ENCODE results near the gene CA10. TPM values are rescaled to one million over a fixed set of nuclear protein-coding genes. Genes with fewer than 3 reads are reported as not detected.

Gene CA10
- total and polyA plus RNA-seq, 9 of the 15 experiments (the other 6 are each of a cell fraction or from before 2014, with no cell fraction given) = not detected

DNA sequence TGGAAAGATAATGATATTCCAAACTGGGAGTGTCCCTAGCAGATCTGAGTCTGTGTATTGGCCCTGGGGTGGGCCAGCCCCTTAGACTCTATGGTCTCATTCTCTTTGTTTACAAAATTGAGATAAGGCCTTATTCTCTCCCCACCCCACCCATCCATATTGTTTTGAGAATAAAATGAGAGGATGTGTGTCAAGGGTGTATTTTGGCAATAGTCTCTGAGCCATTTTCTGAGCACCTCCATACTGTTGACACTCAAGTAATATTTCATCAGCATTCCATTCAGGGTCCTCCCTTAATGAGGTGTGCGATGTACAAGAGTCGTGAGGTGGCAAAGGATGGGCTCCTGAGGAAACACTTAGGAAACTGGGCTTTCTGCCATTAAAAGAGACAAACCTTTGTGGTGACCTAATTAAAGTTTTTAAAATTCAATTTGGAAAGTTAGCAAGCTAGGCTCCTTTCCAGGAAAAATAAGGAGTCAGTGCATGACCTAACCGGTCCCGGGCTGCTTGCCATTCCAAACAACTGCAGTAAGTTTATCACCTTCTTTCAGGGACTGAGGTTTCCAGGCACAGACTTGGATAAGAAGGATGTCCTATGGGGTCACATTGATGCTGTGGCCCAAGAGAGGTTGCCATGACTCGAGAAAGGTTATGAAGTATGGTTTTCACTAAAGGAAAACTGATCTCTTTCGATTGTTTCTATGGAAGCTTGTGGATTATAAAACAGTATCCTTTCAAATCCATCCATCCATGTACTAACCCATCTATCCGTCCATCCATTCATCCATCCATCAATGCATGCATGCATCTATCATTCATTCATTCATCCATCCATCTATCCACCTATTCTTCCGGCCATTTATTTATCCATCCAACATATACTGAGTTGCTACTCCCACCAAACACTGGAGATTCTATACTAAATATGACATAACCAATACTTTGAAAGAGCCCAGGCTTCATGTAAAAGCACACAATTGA lies 454.9 kb downstream of the CA10 start:
- no TSS peak for BruUV-seq (replicated peaks)
- no peak overlapping the region for H3K27ac ChIP-seq (ENCODE audit: extremely low read depth, low read depth, low read length)
- H3K9me1 ChIP-seq (ENCODE audit: control insufficient read depth, insufficient read depth, low read length) = no peaks in the 10 kb centered on the region
- H3K79me2 ChIP-seq (ENCODE audit: control insufficient read depth, insufficient read depth, low read length) = no peaks in the 10 kb centered on the region
- POLR2A ChIA-PET = no interaction called here
- H4K20me1 ChIP-seq (replicated peaks; ENCODE audit: control insufficient read depth, insufficient read depth, low read length) = no peaks in the 10 kb centered on the region
- H3K36me3 ChIP-seq (ENCODE audit: control insufficient read depth, insufficient read depth, low read length) = no peaks in the 10 kb centered on the region
- no peaks in the 10 kb centered on the region for H3K9me3 ChIP-seq (replicated peaks; ENCODE audit: control insufficient read depth, insufficient read depth, low read depth, low read length)
- H2AFZ ChIP-seq (ENCODE audit: low read depth, low read length) = no peak overlapping the region
- ATAC-seq = no peak
- CTCF ChIA-PET (ENCODE audit: low intra/inter-chr PET ratio) = no interaction called here
- no peaks in the 10 kb centered on the region for H3K27me3 ChIP-seq (ENCODE audit: control insufficient read depth in 2 of 2, insufficient read depth in 2 of 2, low read length in 2 of 2)
- no peak for TF ChIP-seq SOX6 (IDR thresholded peaks at IDR 0.05)
- TF ChIP-seq MITF (IDR thresholded peaks at IDR 0.05) = no peak
- no peak for TF ChIP-seq ARID1B (IDR thresholded peaks at IDR 0.05)
- no peak for TF ChIP-seq ZBTB1 (CRISPR knock-in tag; IDR thresholded peaks at IDR 0.05; ENCODE audit: borderline replicate concordance, low read depth)
- H3K9ac ChIP-seq (ENCODE audit: insufficient read depth in 1 of 2, low read depth in 2 of 2, low read length in 2 of 2) = no peak overlapping the region
- no peaks in the 10 kb centered on the region for H3K4me1 ChIP-seq (replicated peaks in 1 of 2; ENCODE audit: control insufficient read depth in 2 of 2, insufficient read depth in 2 of 2, low read length in 2 of 2)
- WGBS (ENCODE audit: insufficient coverage, low coverage, missing lambda C conversion rate) = 2% methylated on average over 8 of the region's 8 CpGs
- in situ Hi-C loops (cut with MboI) (no loop called here), intact Hi-C loops (cut with micrococcal nuclease) (no loop called here)
- no peak overlapping the region for H3K4me2 ChIP-seq (ENCODE audit: insufficient read depth, low read length)
- no peak overlapping the region for H3K4me3 ChIP-seq
- no peak for FAIRE-seq
- DNase-seq (ENCODE audit: extremely low read depth in 1 of 4, low spot score in 3 of 4) = no peak

Measured in K562 (cell line).